Thymus (tissue), 11 donors: ENCODE results near the gene EPHB1. TPM values are rescaled to one million over a fixed set of nuclear protein-coding genes. Genes with fewer than 3 reads are reported as not detected.

Experiments used
- DNase-seq, 9 donors: peaks; one replicate each; pipeline ENCODE4 v3.0.0-alpha.2; 2013; ENCODE audit warnings: low spot score in 9 of 9, low read depth in 6 of 9, missing footprints in 1 of 9
- H3K27ac ChIP-seq, 2 donors: one replicate each; pipeline ENCODE4 v1.5.1; 2013; ENCODE audit warnings: control low read depth in 1 of 2, low read depth in 1 of 2, low read length in 1 of 2, mild to moderate bottlenecking in 1 of 2, moderate library complexity in 1 of 2
- H3K27me3 ChIP-seq, 2 donors: one replicate each; pipeline ENCODE4 v1.5.1; 2013; ENCODE audit warnings: low read length in 1 of 2; ENCODE audit not compliant: control insufficient read depth in 2 of 2, insufficient read depth in 1 of 2
- H3K36me3 ChIP-seq, 2 donors: one replicate each; pipeline ENCODE4 v1.5.1; 2013; ENCODE audit warnings: low read length in 1 of 2, mild to moderate bottlenecking in 1 of 2, moderate library complexity in 1 of 2; ENCODE audit not compliant: control insufficient read depth in 2 of 2, insufficient read depth in 2 of 2
- H3K4me1 ChIP-seq, 2 donors: one replicate each; pipeline ENCODE4 v1.5.1; 2013; ENCODE audit warnings: low read length in 2 of 2; ENCODE audit not compliant: control insufficient read depth in 2 of 2, insufficient read depth in 2 of 2
- H3K4me3 ChIP-seq, 2 donors: one replicate each; pipeline ENCODE4 v1.5.1; 2013; ENCODE audit warnings: low read length in 2 of 2, control low read depth in 1 of 2, mild to moderate bottlenecking in 1 of 2
- H3K9me3 ChIP-seq, 2 donors: one replicate each; pipeline ENCODE4 v1.5.1; 2013; ENCODE audit warnings: low read length in 1 of 2, mild to moderate bottlenecking in 1 of 2; ENCODE audit not compliant: control insufficient read depth in 2 of 2, insufficient read depth in 1 of 2
- WGBS: extraction: QIAGEN DNeasy Blood & Tissue Kit; methylation state at CpG from one replicate; pipeline ENCODE4 v1.1.7; 2013; 5-methylcytosine and 5-hydroxymethylcytosine counted together
- polyA plus RNA-seq: library from polyadenylated mRNA; stranded (reverse); fragments of 200-250 nt; gene quantifications from one replicate; pipeline ENCODE4 v1.2.3, GENCODE V29; 2013
- total RNA-seq: library from RNA; stranded (reverse); fragments of 120-200 nt; gene quantifications from one replicate; pipeline ENCODE4 v1.2.4, GENCODE V29; 2013
- donor health status: healthy.

The EPHB1 gene
- total and polyA plus RNA-seq, 2 donors: 0.46 to 0.66 TPM

DNA sequence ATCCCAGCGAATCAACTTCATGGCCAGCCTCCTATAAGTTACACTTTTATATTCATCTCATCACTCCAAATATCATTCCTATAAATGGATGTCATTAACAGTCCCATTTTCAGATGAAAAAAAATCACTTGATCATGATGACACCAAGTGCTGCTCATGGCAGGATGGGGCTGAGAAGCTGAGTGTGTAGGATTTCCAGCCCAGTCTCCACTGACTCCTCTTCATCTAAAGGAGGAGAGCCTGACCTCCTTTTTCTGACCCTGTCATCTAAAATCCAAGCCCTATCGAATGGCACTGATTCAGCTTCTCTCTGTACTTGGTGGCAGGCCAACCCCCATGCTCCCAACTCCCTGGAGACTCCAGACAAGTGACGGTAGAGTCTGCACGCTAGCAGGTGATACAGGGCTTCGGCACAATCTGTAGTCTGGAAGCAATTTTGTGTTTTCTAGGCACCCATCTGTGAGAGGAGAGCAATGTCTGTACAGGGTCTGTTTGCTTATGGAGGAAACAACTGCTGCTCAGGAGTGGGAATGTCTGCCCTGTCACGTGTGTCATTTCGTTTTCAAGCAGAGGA lies 103.2 kb downstream of the EPHB1 start:
- Histone ChIP-seq H3K36me3 (no peaks in the 10 kb centered on the region), H3K9me3 (no peaks in the 10 kb centered on the region), H3K27ac (no peak overlapping the region), H3K4me3 (no peak overlapping the region), H3K4me1 (no peaks in the 10 kb centered on the region), H3K27me3 (no peaks in the 10 kb centered on the region)
- DNase-seq: no peak
- 93% methylated on average over 7 of the region's 7 CpGs for WGBS

DNA sequence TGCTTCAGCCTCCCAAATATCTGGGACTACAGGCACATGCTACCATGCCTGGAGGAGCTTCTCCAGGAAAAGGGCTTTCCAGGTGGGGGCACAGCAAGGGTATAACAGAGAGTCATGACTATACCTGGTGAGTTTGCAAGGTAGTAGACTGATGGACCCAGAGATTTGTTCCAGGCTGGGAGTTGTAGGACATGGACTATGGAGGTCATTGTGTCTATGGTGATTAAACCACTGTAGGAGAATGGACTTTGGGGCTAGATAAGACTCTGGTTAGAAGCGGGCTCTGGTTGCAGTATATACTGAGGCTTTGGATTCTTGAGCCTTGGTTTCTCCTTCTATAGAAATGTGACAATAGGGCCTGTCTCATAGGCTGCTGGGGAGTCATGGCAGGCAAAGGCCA lies 104.7 kb downstream of the EPHB1 start:
- Histone ChIP-seq H3K27ac (no peak overlapping the region), H3K9me3 (no peaks in the 10 kb centered on the region), H3K4me3 (no peak overlapping the region), H3K4me1 (peaks cover 3 to 11% of the 10 kb centered on the region in 2 donors), H3K36me3 (no peaks in the 10 kb centered on the region), H3K27me3 (no peaks in the 10 kb centered on the region)
- WGBS: 92% methylated on average over 1 of the region's 1 CpG
- DNase-seq: no peak

DNA sequence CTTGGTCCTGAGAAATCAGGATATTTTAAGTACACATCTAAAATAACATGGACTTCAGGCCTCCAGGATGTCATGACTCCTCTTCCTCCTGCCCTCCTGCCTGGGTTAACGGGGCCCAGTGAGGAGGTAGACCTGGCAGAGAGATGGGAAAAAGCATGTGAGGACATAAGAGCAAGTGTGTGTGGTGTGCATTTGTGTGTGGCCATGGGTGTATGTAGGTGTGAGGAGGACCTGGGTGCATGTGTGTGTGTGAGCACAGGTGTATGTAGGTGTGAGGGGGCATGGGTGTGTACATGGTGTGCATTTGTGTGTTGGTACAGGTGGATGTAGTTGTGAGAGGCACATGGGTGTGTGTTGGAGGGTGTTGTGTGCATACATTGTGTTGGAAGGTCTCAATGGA lies 105.4 kb downstream of the EPHB1 start:
- WGBS: 98% methylated on average over 1 of the region's 1 CpG
- Histone ChIP-seq H3K9me3 (no peaks in the 10 kb centered on the region), H3K4me3 (no peak overlapping the region), H3K27me3 (no peaks in the 10 kb centered on the region), H3K27ac (no peak overlapping the region), H3K36me3 (no peaks in the 10 kb centered on the region), H3K4me1 (peaks cover 3 to 18% of the 10 kb centered on the region in 2 donors)
- DNase-seq: no peak

DNA sequence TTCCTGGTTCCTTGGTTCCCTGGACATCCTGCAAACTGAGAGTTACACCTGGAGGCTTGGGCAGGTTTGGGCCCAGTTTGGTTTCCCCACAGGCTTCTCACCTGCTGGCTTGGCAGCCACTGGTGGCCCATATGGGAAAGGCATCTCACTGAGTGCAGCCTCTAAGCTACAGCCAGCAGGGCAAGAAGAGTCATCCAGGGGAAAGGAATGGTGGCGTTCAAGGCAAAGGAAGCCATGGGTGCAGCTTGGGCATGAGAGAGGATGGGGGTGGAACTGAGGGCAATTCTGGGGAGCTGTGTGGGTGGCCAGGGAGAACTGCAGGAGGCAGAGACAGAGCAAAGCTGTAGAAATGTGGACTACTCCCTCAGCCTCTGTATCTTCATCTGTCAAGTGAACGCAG lies 106.4 kb downstream of the EPHB1 start:
- Histone ChIP-seq H3K27me3 (no peaks in the 10 kb centered on the region), H3K36me3 (no peaks in the 10 kb centered on the region), H3K4me1 (peaks cover 3 to 20% of the 10 kb centered on the region in 2 donors), H3K9me3 (no peaks in the 10 kb centered on the region), H3K27ac (no peak overlapping the region), H3K4me3 (no peak overlapping the region)
- DNase-seq: no peak
- WGBS: 97% methylated on average over 2 of the region's 2 CpGs

DNA sequence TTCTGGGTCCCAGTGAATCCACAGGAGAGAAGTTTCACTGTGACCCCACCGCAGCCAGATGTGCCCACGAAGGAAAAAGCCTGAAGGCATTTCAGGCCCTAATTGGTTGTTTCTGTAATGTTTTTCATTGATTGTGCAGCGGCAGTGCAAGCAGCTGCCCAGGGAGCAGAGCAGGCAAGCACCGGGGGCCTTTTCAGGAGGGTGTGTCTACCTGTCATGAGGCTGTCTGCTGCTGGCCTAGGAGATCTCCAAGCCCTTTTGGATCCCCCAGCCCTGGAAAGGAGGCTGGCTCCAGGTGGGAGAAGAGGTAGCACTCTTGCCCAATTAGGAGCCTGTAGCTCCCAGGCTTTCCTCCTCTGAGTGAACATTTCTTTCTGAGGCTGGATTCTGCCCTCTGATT lies 108.8 kb downstream of the EPHB1 start:
- H3K27ac ChIP-seq: peak overlapping the region in 1 of 2 donors; percentile 9
- H3K4me1 ChIP-seq: peaks cover 3 to 20% of the 10 kb centered on the region in 2 donors
- H3K36me3 ChIP-seq: no peaks in the 10 kb centered on the region
- 39% methylated on average over 4 of the region's 4 CpGs for whole genome bisulfite sequencing
- H3K4me3 ChIP-seq: no peak overlapping the region
- no peaks in the 10 kb centered on the region for H3K27me3 ChIP-seq
- no peaks in the 10 kb centered on the region for H3K9me3 ChIP-seq
- no peak for DNase-seq

DNA sequence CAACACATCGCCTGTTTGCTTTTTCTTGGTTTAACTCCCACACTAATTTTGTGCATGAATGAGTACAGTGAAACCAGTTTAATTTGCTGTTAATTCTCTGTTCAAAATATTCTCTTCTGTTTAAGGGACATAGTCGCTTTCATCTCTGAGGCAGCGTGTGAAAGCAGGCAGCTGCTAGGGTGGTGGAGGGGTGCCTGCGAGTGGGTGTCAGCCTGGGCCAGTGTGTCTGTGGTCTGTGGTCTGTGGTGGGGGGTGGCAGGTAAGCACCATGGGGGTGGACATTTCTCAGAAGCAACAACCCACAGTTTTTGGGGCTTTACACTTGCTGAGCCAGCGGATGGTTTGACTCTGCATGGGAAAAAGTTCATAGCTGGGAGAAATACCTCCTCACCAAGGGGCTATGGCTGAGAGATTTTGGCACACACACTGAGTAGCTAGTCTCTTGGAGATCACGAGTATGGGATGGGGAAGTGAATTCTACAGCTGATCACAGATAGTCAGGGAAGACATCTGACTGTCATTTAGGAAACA lies 109.2 kb downstream of the EPHB1 start:
- Histone ChIP-seq H3K27me3 (no peaks in the 10 kb centered on the region), H3K9me3 (no peaks in the 10 kb centered on the region), H3K36me3 (no peaks in the 10 kb centered on the region), H3K27ac (peak overlapping the region in 1 of 2 donors; percentile 9), H3K4me3 (no peak overlapping the region), H3K4me1 (peaks cover 3 to 20% of the 10 kb centered on the region in 2 donors)
- DNase-seq: peak in 2 of 9 donors; percentile 11 to 25
- 4% methylated on average over 6 of the region's 6 CpGs for WGBS

DNA sequence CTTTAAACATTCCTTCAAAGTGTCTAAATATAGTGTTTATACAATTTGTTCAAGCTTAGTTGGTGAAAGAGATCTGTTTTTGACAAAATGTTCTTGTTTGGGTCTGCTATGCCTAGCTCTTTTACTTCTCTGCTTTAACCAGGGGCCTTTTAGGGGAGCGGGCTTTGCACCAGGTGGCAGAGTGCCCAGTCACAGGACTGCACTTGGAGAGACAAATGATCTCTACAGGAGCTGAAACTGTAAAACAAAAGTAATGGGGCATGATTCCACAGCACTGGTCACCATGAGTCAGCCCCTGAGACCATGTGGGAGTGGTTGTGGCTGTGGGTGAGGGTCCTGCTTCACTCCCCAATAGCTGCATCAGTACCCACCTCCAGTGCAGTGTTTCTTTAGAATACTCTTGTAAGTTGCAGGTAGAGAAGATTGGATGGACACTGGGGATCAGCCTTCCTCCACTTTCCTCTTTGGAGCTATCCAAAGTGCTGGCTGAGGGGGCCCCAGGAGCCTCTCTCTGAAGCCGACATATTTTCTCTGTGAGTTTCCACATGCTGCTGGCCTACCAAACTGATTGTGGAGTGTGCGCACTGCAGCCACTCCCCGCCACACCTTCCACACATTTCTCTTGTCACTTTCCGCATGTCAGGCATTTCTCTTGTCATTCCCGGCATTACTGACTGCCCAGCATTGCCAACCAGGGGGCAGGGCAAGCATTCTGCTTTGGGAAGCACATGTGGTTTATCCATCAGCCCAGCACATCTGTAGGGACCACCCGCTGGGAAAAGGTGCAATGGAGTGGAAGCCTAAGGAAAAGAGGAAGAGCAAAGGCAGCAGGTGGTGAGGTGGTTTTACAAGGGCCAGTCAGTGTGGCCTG lies 110.0 kb downstream of the EPHB1 start:
- no peaks in the 10 kb centered on the region for H3K27me3 ChIP-seq
- H3K4me3 ChIP-seq: no peak overlapping the region
- H3K9me3 ChIP-seq: no peaks in the 10 kb centered on the region
- WGBS: 79% methylated on average over 7 of the region's 7 CpGs
- no peaks in the 10 kb centered on the region for H3K36me3 ChIP-seq
- H3K27ac ChIP-seq: no peak overlapping the region
- H3K4me1 ChIP-seq: peaks cover 3 to 20% of the 10 kb centered on the region in 2 donors
- no peak for DNase-seq

DNA sequence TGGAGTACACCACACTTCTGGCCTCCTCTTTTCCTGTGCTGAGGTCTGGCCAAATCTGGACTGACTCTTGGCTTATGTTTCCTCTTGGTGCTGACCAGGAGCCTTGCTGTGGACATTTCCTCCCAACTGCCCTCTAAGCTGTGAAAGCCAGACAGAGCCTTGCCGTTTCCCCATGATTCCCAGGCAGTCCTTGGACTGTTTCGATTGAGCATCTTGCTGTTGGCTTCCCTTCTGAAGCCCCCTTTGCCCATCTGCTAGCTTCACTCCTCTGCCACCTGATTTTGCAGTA lies 110.5 kb downstream of the EPHB1 start:
- Histone ChIP-seq H3K27ac (no peak overlapping the region), H3K27me3 (no peaks in the 10 kb centered on the region), H3K4me3 (no peak overlapping the region), H3K36me3 (no peaks in the 10 kb centered on the region), H3K9me3 (no peaks in the 10 kb centered on the region), H3K4me1 (peaks cover 3 to 20% of the 10 kb centered on the region in 2 donors)
- no peak for DNase-seq
- WGBS: 92% methylated on average over 2 of the region's 2 CpGs

DNA sequence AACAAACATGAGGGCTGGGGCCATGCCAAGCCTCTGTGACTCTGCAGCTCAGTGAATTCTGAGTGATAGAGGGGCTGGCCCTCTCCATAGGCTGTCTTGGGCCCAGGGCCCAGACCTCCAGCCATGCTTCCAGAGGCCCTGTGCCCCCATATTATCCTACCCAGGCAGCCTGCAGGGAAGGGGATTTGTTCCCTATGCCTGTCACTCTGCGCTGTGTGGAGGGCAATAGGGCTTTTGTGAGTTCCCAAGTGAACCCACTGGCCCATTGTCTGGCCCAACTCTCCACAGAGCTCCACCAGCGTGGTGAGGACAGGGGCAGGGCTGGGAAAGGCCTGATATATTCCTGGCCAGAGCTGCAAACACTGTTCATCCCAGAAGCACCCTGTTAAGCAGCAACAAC lies 113.2 kb downstream of the EPHB1 start:
- Histone ChIP-seq H3K4me3 (no peak overlapping the region), H3K27ac (no peak overlapping the region), H3K4me1 (peaks cover 3 to 20% of the 10 kb centered on the region in 2 donors), H3K36me3 (no peaks in the 10 kb centered on the region), H3K9me3 (no peaks in the 10 kb centered on the region), H3K27me3 (no peaks in the 10 kb centered on the region)
- DNase-seq: no peak
- 70% methylated on average over 2 of the region's 2 CpGs for WGBS
